ENCODE measurements around the gene NSUN2. TPM values are rescaled to one million over a fixed set of nuclear protein-coding genes. Genes with fewer than 3 reads are reported as not detected.

The NSUN2 gene
- total and polyA plus RNA-seq, 2 donors (not counting 3 experiments of a cell fraction or from before 2014, with no cell fraction given) = 53.7 to 73.0 TPM

GRCh38 chr5:6584101-6584645 lies 48.7 kb downstream of the NSUN2 start:
- peaks cover 25 to 30% of the 10 kb centered on the region in 2 experiments for H3K27me3 ChIP-seq (ENCODE audit: control insufficient read depth in 2 of 2, insufficient read depth in 2 of 2, low read length in 2 of 2)
- no peak overlapping the region for H2AFZ ChIP-seq (ENCODE audit: low read depth, low read length)
- H4K20me1 ChIP-seq (replicated peaks; ENCODE audit: control insufficient read depth, extremely low read depth, insufficient read depth, low read length) = no peaks in the 10 kb centered on the region
- dilution Hi-C loops (cut with MboI; ENCODE audit: extremely low pct_ligation_motif_present, low sequenced_read_pairs) (no loop called here), intact Hi-C loops (cut with micrococcal nuclease) (loop anchor here (10.0 kb wide), 1 partner anchor 209 kb away; the partner anchor contains the start of gene MED10)
- H3K9ac ChIP-seq (replicated peaks; ENCODE audit: extremely low read depth, insufficient read depth, low read length) = no peak overlapping the region
- no peaks in the 10 kb centered on the region for H3K79me2 ChIP-seq (ENCODE audit: control insufficient read depth, insufficient read depth, low read length)
- peaks cover 13% of the 10 kb centered on the region for H3K4me1 ChIP-seq (ENCODE audit: control insufficient read depth, extremely low read depth, insufficient read depth, low read length)
- no peak for FAIRE-seq
- TF ChIP-seq JUN (IDR thresholded peaks at IDR 0.05; ENCODE audit: borderline replicate concordance, insufficient read depth, insufficient read length, low read depth) = no peak
- no peak for TF ChIP-seq POLR2A (IDR thresholded peaks at IDR 0.05; ENCODE audit: low read depth, low read length)
- TF ChIP-seq EZH2 (IDR thresholded peaks at IDR 0.05; ENCODE audit: borderline replicate concordance, low read depth, low read length, severe bottlenecking) = no peak
- TF ChIP-seq CTCF (IDR thresholded peaks at IDR 0.05; ENCODE audit: extremely low read depth in 1 of 2, insufficient read depth in 1 of 2, low read depth in 1 of 2, low read length in 2 of 2) = no peak
- TF ChIP-seq MYC (IDR thresholded peaks at IDR 0.05; ENCODE audit: low read depth, low read length) = no peak
- TF ChIP-seq GATA2 (IDR thresholded peaks at IDR 0.05; ENCODE audit: insufficient read depth, insufficient read length, low read depth, low read length) = no peak
- no peak for TF ChIP-seq MAX (IDR thresholded peaks at IDR 0.05; ENCODE audit: insufficient read depth, insufficient read length)
- TF ChIP-seq POLR2AphosphoS5 (IDR thresholded peaks at IDR 0.05; ENCODE audit: insufficient read depth, low read depth, low read length) = no peak
- TF ChIP-seq FOS (IDR thresholded peaks at IDR 0.05; ENCODE audit: borderline replicate concordance, insufficient read depth, low read length) = no peak
- H3K36me3 ChIP-seq (ENCODE audit: control insufficient read depth in 2 of 2, extremely low read depth in 1 of 2, insufficient read depth in 2 of 2, low read length in 2 of 2) = no peaks in the 10 kb centered on the region
- ChIA-PET CTCF (interaction anchor here (0.8 kb wide), 1 partner anchor 34 kb away, joined by 3 read pairs; no protein-coding TSS in a partner anchor), POLR2A (no interaction called here)
- no peaks in the 10 kb centered on the region for H3K9me3 ChIP-seq (replicated peaks; ENCODE audit: control insufficient read depth, insufficient read depth, low read length)
- no peaks in the 10 kb centered on the region for H3K9me1 ChIP-seq (replicated peaks; ENCODE audit: control insufficient read depth, extremely low read depth, insufficient read depth, low read length)
- H3K27ac ChIP-seq (ENCODE audit: insufficient read depth, low read depth, low read length) = no peak overlapping the region
- no TSS peak for BruUV-seq (replicated peaks)
- no peak overlapping the region for H3K4me3 ChIP-seq (replicated peaks in 1 of 3; ENCODE audit: insufficient read depth in 1 of 3, low read depth in 1 of 3, low read length in 3 of 3)
- no peak overlapping the region for H3K4me2 ChIP-seq (ENCODE audit: insufficient read depth, low read length)
- DNase-seq (ENCODE audit: low read depth, low spot score) = no peak
